K562 (cell line): ENCODE data around the gene LSM12. TPM values are rescaled to one million over a fixed set of nuclear protein-coding genes. Genes with fewer than 3 reads are reported as not detected.
A peak's percentile ranks its signal among the peaks of the same experiment; 100 is the strongest.

Source experiments
- BCLAF1 ChIP-seq, 2 experiments: fragments of 450-650 bp in 1 of 2; IDR thresholded peaks; 2 replicates each; pipeline ENCODE4 v1.6.1; 2011 to 2017; ENCODE audit warnings: low read depth in 2 of 2, antibody characterized with exemption in 1 of 2, borderline replicate concordance in 1 of 2, low read length in 1 of 2, mild to moderate bottlenecking in 1 of 2, mixed read lengths in 1 of 2; ENCODE audit not compliant: control insufficient read depth in 1 of 2
- CREM ChIP-seq: IDR thresholded peaks from 2 replicates; pipeline ENCODE4 v1.6.1; 2014; ENCODE audit warnings: antibody characterized with exemption, low read depth
- GTF2F1 ChIP-seq: IDR thresholded peaks from 2 replicates; pipeline ENCODE4 v1.6.1; 2011; ENCODE audit warnings: low read depth, low read length, improper control_type of control experiment
- HNRNPUL1 ChIP-seq: fragments of 200-400 bp; formaldehyde crosslinking; IDR thresholded peaks from 2 replicates; pipeline ENCODE4 v1.6.1; 2017; ENCODE audit warnings: low read length
- LARP7 ChIP-seq: fragments of 450-650 bp; IDR thresholded peaks from 2 replicates; pipeline ENCODE4 v1.6.1; 2016
- MAFG ChIP-seq: fragments of 450-650 bp; conservative IDR thresholded peaks from 2 replicates; pipeline ENCODE4 v1.6.1; 2016; ENCODE audit warnings: missing genetic modification characterization, missing compliant biosample characterization
- MCM2 ChIP-seq: fragments of 450-650 bp; IDR thresholded peaks from 2 replicates; pipeline ENCODE4 v1.6.1; 2017; ENCODE audit warnings: low read depth, mild to moderate bottlenecking
- REST ChIP-seq, 2 experiments: fragments of 450-650 bp; formaldehyde crosslinking in 1 of 2; IDR thresholded peaks; 2 replicates each; pipeline versions ENCODE4 v1.4.0 to v1.6.1; 2014 to 2020; ENCODE audit warnings: mild to moderate bottlenecking in 2 of 2, borderline replicate concordance in 1 of 2, low read depth in 1 of 2
- RNF219 ChIP-seq: fragments of 250-450 bp; sonication (Bioruptor Pico); IDR thresholded peaks from 2 replicates; pipeline ENCODE4 v1.5.0; 2022; ENCODE audit warnings: mild to moderate bottlenecking
- SP1 ChIP-seq: sonication (generic); formaldehyde crosslinking; IDR thresholded peaks from 2 replicates; pipeline ENCODE4 v1.8.1; 2022; ENCODE audit warnings: mild to moderate bottlenecking, missing genetic modification reagents
- TCF15 ChIP-seq: fragments of 250-450 bp; sonication (Bioruptor Pico); IDR thresholded peaks from 2 replicates; pipeline ENCODE4 v1.8.0; 2022; ENCODE audit warnings: moderate library complexity, mild to moderate bottlenecking, inconsistent platforms
- ZFP36 ChIP-seq: fragments of 150-350 bp; IDR thresholded peaks from 2 replicates; pipeline ENCODE4 v1.6.1; 2018; ENCODE audit warnings: low read length, low read depth; ENCODE audit not compliant: partially characterized antibody
- ZNF707 ChIP-seq: fragments of 250-450 bp; sonication (Bioruptor Pico); conservative IDR thresholded peaks from 2 replicates; pipeline ENCODE4 v1.8.0; 2022; ENCODE audit warnings: inconsistent platforms, mild to moderate bottlenecking, moderate library complexity
- polyA plus RNA-seq, 8 experiments: library from polyadenylated mRNA; depleted of rRNA in 4 of 8; stranded (reverse) in 5 of 8; unstranded in 3 of 8; fragments of >200 nt; fragmentation: Nextera tagmentation in 2 of 8; fragmentation: Illumina TruSeq in 1 of 8; extraction: Ambion mirVana in 2 of 8; extraction: Trizol in 1 of 8; gene quantifications; 2 replicates each; pipeline versions ENCODE4 v1.2.1 to v1.2.3, GENCODE V29; 2011 to 2014; ENCODE audit warnings: inconsistent platforms in 1 of 8, missing spikeins in 1 of 8
- total RNA-seq, 7 experiments: library from RNA; depleted of rRNA in 6 of 7; stranded (reverse); fragments of >200 nt in 6 of 7; fragmentation: Illumina TruSeq in 2 of 7; extraction: Trizol in 2 of 7; gene quantifications; 2 replicates each; pipeline versions ENCODE4 v1.2.1 to v1.2.3, GENCODE V29; 2011 to 2021; ENCODE audit warnings: low replicate concordance in 1 of 7

Gene LSM12
- total and polyA plus RNA-seq, 9 of the 15 experiments (the other 6 are each of a cell fraction or from before 2014, with no cell fraction given), result 53.0 to 258 (median 89.3) TPM

GRCh38 chr17:44066204-44066930 lies at the start of gene LSM12 (continued):
- TF ChIP-seq ZNF707 (no peak), GTF2F1 (no peak), REST (IDR thresholded peaks at IDR 0.05; ENCODE audit: borderline replicate concordance) (0 out of 2 replicates have a peak, but pooled peaks have one; percentile 26), REST (CRISPR knock-in tag; IDR thresholded peaks at IDR 0.05; ENCODE audit: low read depth) (0 out of 2 replicates have a peak, but pooled peaks have one; percentile 44), ZFP36 (no peak), HNRNPUL1 (no peak), BCLAF1 (IDR thresholded peaks at IDR 0.05; ENCODE audit: borderline replicate concordance in 1 of 2, control insufficient read depth in 1 of 2, low read depth in 2 of 2, low read length in 1 of 2) (no peak), LARP7 (no peak), RNF219 (no peak), SP1 (CRISPR knock-in tag) (peak; percentile 10; the same call in 1 of the 2 replicates), TCF15 (no peak), CREM (peak; percentile 88), MAFG (tag) (no peak), MCM2 (no peak)
